SU-DHL-6 (cell line): ENCODE measurements around the gene RPS14.
"Not testable (repeated sequence)": the region's sequence is repeated elsewhere in the genome, so short reads cannot be mapped to it uniquely, and the experiment has no call there.

ENCODE experiments used
- H2AFZ ChIP-seq: fragments of 200-600 bp; sonication (generic); 2 replicates; pipeline ENCODE4 v1.6.1; 2014; ENCODE audit warnings: low read depth, mild to moderate bottlenecking, moderate library complexity, mixed read lengths, antibody characterized with exemption, low read length; ENCODE audit not compliant: severe bottlenecking
- H3F3A ChIP-seq: fragments of 200-600 bp; shearing (Covaris generic); 2 replicates; pipeline ENCODE4 v1.6.0; 2016; ENCODE audit warnings: antibody characterized with exemption, mild to moderate bottlenecking; ENCODE audit not compliant: insufficient read depth
- H3K27ac ChIP-seq: fragments of 200-600 bp; sonication (generic); 2 replicates; pipeline ENCODE4 v1.5.1; 2016; ENCODE audit warnings: low read depth, mild to moderate bottlenecking, low read length, moderate library complexity, mixed read lengths
- H3K27me3 ChIP-seq: fragments of 200-600 bp; sonication (generic), shearing (Covaris generic); 2 replicates; pipeline ENCODE4 v1.6.0; 2014; ENCODE audit warnings: mild to moderate bottlenecking, low read length
- H3K36me3 ChIP-seq: fragments of 200-600 bp; sonication (generic); 2 replicates; pipeline ENCODE4 v1.6.1; 2014; ENCODE audit warnings: mild to moderate bottlenecking, low read length, mixed read lengths
- H3K4me2 ChIP-seq: fragments of 300-600, 200-600 bp; shearing (Covaris generic), sonication (generic); 2 replicates; pipeline ENCODE4 v1.6.0; 2014; ENCODE audit warnings: low read length, low read depth, mild to moderate bottlenecking; ENCODE audit not compliant: poor library complexity, severe bottlenecking
- H3K4me3 ChIP-seq: fragments of 200-600 bp; sonication (generic); 2 replicates; pipeline ENCODE4 v1.5.1; 2014; ENCODE audit warnings: antibody characterized with exemption, low read length, mild to moderate bottlenecking, mixed read lengths; ENCODE audit not compliant: insufficient read depth, poor library complexity, severe bottlenecking
- H3K79me2 ChIP-seq: fragments of 200-600 bp; sonication (generic); 2 replicates; pipeline ENCODE4 v1.6.1; 2014; ENCODE audit warnings: mild to moderate bottlenecking, low read length, moderate library complexity; ENCODE audit not compliant: insufficient read depth
- H3K9ac ChIP-seq: fragments of 200-600 bp; sonication (generic); 2 replicates; pipeline ENCODE4 v1.7.0; 2014; ENCODE audit warnings: mild to moderate bottlenecking, low read length
- H3K9me2 ChIP-seq: fragments of 200-600 bp; sonication (generic); replicated peaks from 2 replicates; pipeline ENCODE4 v1.6.1; 2014; ENCODE audit warnings: low read length; ENCODE audit not compliant: insufficient read depth
- H3K9me3 ChIP-seq: fragments of 200-600 bp; sonication (generic); 2 replicates; pipeline ENCODE4 v1.6.1; 2014; ENCODE audit warnings: low read length, mixed read lengths; ENCODE audit not compliant: insufficient read depth
- H4K20me1 ChIP-seq: fragments of 200-600 bp; sonication (generic); 2 replicates; pipeline ENCODE4 v1.6.1; 2014; ENCODE audit warnings: low read depth, mild to moderate bottlenecking, antibody characterized with exemption, low read length, moderate library complexity, mixed read lengths
- EZH2phosphoT487 ChIP-seq: fragments of 200-600 bp; sonication (generic), shearing (Covaris generic); conservative IDR thresholded peaks from 2 replicates; pipeline ENCODE4 v1.6.1; 2018; ENCODE audit warnings: mild to moderate bottlenecking, antibody characterized with exemption, low read length, moderate library complexity, mixed read lengths
- TF ChIP-seq, protein P1 (sequence below): fragments of 200-600 bp; sonication (generic); IDR thresholded peaks from one replicate; pipeline ENCODE4 v1.5.1; 2017; ENCODE audit warnings: antibody characterized with exemption, mild to moderate bottlenecking, low read length, moderate library complexity; ENCODE audit not compliant: insufficient read depth, poor library complexity, severe bottlenecking

RPS14 gene

DNA sequence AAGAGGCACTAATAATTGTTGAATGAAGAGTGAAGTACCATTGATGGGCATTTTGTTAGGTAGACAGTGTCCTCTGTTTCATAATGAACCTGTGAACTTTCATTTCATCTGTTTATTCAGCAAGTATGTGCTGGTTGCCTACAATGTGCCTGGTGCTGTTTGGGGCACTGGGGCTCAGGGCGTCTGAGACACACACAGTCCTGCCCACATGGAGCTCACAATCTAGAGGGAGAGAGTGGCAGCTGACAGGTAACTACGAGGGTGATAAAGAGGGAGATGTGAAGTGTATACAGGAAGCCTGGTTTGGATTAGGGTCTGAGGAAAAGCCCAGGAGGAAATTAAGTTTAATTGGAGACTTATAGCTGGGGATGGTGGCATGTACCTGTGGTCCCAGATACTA, 29.9 kb upstream of the RPS14 start:
- no peaks in the 10 kb centered on the region for H3K36me3 ChIP-seq
- H3K27ac ChIP-seq, result no peak overlapping the region
- no peaks in the 10 kb centered on the region for H3K27me3 ChIP-seq
- H4K20me1 ChIP-seq, result no peaks in the 10 kb centered on the region
- no peak overlapping the region for H3K4me2 ChIP-seq
- no peak overlapping the region for H2AFZ ChIP-seq
- no peaks in the 10 kb centered on the region for H3K9me2 ChIP-seq
- H3K4me3 ChIP-seq, result no peak overlapping the region
- H3K79me2 ChIP-seq, result no peaks in the 10 kb centered on the region
- TF ChIP-seq, protein P1, sequence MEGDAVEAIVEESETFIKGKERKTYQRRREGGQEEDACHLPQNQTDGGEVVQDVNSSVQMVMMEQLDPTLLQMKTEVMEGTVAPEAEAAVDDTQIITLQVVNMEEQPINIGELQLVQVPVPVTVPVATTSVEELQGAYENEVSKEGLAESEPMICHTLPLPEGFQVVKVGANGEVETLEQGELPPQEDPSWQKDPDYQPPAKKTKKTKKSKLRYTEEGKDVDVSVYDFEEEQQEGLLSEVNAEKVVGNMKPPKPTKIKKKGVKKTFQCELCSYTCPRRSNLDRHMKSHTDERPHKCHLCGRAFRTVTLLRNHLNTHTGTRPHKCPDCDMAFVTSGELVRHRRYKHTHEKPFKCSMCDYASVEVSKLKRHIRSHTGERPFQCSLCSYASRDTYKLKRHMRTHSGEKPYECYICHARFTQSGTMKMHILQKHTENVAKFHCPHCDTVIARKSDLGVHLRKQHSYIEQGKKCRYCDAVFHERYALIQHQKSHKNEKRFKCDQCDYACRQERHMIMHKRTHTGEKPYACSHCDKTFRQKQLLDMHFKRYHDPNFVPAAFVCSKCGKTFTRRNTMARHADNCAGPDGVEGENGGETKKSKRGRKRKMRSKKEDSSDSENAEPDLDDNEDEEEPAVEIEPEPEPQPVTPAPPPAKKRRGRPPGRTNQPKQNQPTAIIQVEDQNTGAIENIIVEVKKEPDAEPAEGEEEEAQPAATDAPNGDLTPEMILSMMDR, result no peak
- TF ChIP-seq EZH2phosphoT487, result no peak
- H3K9me3 ChIP-seq, result no peaks in the 10 kb centered on the region
- H3F3A ChIP-seq, result no peaks in the 10 kb centered on the region
- no peak overlapping the region for H3K9ac ChIP-seq

DNA sequence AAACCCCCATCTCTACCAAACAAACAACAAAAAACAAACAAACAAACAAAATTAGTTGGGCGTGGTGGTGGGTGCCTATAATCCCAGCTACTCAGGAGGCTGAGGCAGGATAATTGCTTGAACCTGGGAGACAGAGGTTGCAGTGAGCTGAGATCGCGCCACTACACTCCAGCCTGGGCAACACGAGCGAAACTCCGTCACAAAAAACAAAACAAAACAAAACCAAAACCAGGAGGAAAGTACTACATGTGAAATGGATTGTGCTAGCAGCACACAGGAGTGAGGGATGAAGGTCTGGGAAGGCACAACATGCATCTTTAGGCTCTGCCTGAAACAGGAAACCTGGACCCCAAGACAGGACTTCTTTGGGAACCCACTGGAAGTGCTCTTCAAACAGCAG, 27.0 kb upstream of the RPS14 start:
- not testable (repeated sequence) for H2AFZ ChIP-seq, H3K79me2 ChIP-seq, H3K27me3 ChIP-seq, H3K9ac ChIP-seq, H3K9me2 ChIP-seq, H3K4me3 ChIP-seq, H3F3A ChIP-seq, H3K36me3 ChIP-seq, H3K27ac ChIP-seq, H3K4me2 ChIP-seq, H4K20me1 ChIP-seq, H3K9me3 ChIP-seq

DNA sequence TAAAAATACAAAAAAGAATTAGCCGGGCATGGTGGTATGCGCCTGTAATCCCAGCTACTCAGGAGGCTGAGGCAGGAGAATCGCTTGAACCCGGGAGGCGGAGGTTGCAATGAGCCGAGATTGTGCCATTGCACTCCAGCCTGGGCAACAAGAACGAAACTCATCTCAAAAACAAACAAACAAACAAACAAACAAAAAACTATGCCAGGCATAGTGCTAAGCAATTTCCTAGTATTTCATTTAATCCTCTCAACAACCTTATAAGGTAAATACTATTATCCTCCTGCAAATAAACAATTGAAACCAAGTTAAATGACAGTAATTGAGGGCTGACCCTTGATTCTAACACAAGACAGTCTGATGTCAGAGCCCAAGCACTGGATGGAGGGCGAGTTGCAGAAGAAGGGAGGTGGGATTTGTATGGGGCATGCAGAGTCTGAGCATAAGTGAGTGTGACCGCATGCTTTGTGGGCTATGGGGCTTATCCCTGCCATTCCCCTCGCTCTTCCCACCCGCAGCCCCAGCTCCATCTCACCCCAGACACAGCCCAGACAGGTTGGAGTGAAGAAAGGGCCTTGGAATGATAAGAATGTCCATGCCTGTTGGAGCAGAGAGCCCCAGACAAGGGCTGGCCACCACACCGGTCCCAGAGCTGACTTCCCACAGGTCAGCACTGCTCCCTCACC, 24.3 kb upstream of the RPS14 start:
- no peak overlapping the region for H3K9ac ChIP-seq
- no peak overlapping the region for H3K4me3 ChIP-seq
- no peaks in the 10 kb centered on the region for H3K36me3 ChIP-seq
- TF ChIP-seq EZH2phosphoT487, result no peak
- TF ChIP-seq, protein P1, result no peak
- no peaks in the 10 kb centered on the region for H3K9me2 ChIP-seq
- H4K20me1 ChIP-seq, result no peaks in the 10 kb centered on the region
- no peak overlapping the region for H2AFZ ChIP-seq
- H3K79me2 ChIP-seq, result no peaks in the 10 kb centered on the region
- H3F3A ChIP-seq, result no peaks in the 10 kb centered on the region
- no peak overlapping the region for H3K4me2 ChIP-seq
- H3K27me3 ChIP-seq, result no peaks in the 10 kb centered on the region
- H3K27ac ChIP-seq, result no peak overlapping the region
- no peaks in the 10 kb centered on the region for H3K9me3 ChIP-seq

DNA sequence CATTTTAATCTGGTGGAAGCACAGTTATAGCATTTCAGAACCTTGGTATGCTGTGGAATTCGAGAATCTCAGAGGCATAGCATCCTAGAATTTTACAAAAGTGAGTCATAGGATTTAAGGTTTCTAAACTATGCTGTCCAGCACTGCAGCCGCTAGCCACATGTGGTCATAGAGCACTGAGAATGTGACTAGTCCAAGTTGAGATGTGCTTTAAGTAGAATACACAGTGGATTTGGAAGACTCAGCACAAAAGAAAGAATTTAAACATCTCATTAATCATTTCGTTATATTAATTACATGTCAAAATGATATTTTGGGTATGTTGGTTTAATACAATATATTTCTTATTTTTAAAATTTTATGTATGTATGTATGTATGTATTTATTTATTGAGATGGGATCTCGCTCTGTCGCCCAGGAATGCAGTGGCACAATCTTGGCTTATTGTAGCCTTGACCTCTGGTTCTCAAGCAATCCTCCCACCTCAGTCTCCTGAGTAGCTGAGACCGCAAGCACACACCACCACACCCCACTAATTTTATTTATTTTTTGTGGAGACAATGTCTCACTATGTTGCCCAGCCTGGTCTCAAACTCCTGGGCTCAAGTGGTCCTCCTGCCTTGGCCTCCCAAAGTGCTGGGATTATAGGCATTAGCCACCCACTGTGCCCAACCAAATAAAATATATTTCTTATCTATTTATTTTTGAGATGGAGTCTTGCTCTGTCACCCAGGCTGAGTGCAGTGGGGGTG, 20.4 kb upstream of the RPS14 start:
- no peak for TF ChIP-seq EZH2phosphoT487
- TF ChIP-seq, protein P1, result no peak
- H3K4me3 ChIP-seq, result no peak overlapping the region
- H3K36me3 ChIP-seq, result no peaks in the 10 kb centered on the region
- H3K9ac ChIP-seq, result no peak overlapping the region
- no peaks in the 10 kb centered on the region for H3K79me2 ChIP-seq
- H2AFZ ChIP-seq, result no peak overlapping the region
- no peak overlapping the region for H3K4me2 ChIP-seq
- H3K9me2 ChIP-seq, result no peaks in the 10 kb centered on the region
- H3K27ac ChIP-seq, result no peak overlapping the region
- no peaks in the 10 kb centered on the region for H3K9me3 ChIP-seq
- no peaks in the 10 kb centered on the region for H4K20me1 ChIP-seq
- no peaks in the 10 kb centered on the region for H3F3A ChIP-seq
- no peaks in the 10 kb centered on the region for H3K27me3 ChIP-seq
